UCSD-AML1 (cell line): ENCODE measurements around the gene AP1S2.
"Not testable (repeated sequence)": the region's sequence is repeated elsewhere in the genome, so short reads cannot be mapped to it uniquely, and the experiment has no call there.

Experiments used
- DNase-seq: peaks from one replicate; lab custom pipeline; 2025; ENCODE audit not compliant: unreplicated experiment; lab: John Stamatoyannopoulos, UW

Gene AP1S2

DNA sequence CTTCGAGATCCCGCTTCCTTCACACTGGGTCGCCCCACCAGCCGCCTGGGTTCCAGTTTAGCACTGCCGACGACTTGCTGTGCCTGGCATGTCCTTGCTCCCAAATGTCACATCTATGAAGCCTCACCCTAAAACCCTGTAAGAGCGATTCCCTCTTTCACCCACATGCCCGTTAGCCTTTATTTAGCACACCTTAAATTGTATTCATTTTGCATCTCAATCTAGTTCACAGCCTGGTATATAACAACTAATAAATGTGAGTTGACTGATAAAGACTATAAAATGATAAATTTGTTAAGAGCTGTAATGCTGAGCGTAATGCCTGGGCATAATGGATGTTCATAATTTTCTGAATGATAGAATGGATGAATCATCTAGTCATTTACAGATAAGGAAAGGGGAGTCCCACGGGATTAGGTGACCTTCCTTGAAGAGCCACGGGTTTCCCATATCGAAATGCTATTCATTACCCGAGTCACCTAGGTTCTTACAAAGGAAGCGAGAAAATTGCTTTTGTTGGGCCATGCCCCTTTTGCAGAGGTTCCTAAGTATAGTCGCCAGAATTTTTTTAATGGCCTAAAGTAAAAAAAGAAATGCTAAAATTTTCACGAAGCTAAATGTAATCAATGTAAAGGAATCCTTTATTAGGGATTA is 1.1 kb upstream of the AP1S2 start:
- no peak for DNase-seq

DNA sequence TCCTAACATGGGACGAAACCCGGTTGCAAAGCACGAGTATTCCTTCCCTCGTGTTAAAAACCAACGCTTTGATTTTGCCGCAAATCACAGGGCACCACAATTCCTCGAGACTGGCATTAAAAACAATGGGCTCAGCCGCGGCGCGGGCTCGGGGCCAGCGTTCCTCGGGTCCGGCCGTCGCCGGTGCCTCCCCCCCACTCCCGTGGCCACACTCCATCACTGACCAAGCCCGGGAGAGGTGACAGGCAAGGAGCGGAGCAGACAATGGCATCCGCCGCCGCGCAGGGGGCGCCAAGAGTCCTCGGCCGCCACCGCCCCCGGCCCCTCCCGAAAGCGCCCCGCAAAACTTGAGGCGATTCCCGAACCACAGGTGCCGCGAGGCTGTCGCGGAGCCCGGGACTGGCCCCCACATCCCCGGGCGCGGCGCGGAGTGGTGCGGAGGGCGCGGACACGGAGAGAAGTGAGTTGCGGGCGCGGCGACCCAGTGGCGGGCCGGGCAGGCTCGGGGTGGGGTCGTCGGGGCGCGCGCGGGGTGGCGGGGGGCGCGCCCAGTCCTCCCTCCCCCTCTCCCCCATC is 445 bp downstream of the AP1S2 start:
- peak; percentile 28 for DNase-seq

DNA sequence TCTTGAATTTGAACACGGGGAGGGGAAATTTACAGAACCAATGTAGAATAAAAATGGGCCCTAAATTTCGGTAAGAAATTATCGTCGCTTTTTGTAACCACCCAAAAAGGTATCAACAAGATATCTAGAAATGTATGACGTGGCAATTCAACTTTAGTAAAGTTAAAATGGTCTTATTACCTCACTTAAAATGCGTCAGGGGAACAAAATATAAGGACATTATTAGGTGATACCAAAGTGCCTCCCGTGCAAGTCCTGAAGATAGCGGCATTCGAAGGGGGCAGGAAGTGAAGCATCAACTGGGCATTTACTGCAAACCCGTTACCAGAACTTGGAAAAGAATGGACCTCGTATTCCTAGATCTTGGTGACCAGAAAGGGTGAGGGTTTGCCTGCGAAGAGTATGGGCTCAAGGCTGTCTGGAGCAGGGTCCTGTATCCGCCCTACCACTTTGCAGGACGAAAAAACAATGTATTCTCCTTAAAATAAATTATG is 980 bp downstream of the AP1S2 start:
- DNase-seq: no peak

DNA sequence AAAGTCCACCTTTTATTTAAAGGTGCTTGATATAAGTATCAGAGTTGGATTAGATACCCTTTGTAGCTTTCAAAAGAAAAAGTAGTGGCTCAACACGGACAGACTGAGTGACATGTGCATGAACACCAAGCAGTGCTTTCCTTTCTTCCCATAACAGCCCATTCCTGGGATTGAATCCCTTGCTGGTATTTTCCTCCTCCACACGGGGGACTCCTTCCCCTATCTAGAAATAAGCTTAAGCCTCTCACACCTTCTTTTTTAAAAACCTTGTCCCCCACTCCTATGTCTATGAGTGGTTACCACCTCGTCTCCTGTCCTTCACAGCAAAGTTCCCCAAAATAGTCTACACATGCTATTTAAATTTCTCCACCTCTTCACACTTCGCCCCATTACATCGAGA is 5.1 kb downstream of the AP1S2 start:
- DNase-seq: no peak

DNA sequence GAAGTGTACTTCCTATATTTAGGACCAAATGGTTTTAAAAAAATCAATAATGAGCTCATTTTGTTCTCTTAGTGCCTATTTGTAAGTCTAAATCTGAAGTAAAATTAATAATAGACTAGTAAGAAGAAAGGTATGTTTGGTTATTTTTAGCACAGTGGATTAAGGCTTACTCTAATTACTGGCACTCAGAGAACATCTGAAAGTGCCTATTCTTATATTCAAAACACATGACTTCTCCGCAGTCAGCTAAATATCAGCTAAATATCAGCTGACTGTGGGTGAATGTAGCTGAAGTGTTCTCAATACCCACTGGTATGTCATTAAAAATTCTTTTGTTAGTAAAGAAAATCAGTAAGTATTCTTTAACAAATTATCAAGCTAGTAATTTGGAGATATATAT is 6.0 kb downstream of the AP1S2 start:
- DNase-seq: no peak

DNA sequence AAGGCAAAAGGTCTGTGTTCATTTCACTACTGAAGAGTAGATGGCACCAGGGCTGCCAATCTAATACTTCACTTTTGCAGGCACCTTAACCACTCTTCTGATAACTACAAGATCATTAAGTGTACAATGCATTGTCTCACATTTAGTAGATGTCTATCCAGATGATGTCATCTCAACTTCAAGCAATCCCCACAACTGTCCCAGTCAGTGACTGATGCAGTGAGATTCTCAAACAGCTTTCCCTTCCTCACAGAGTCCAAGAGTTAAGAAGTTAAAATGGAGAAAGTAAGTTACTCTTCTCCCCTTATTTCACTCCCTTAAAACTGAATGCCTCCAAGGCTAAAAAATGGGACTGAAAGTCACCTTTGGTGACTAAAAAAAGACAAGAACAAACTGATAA is 10.7 kb downstream of the AP1S2 start:
- no peak for DNase-seq

DNA sequence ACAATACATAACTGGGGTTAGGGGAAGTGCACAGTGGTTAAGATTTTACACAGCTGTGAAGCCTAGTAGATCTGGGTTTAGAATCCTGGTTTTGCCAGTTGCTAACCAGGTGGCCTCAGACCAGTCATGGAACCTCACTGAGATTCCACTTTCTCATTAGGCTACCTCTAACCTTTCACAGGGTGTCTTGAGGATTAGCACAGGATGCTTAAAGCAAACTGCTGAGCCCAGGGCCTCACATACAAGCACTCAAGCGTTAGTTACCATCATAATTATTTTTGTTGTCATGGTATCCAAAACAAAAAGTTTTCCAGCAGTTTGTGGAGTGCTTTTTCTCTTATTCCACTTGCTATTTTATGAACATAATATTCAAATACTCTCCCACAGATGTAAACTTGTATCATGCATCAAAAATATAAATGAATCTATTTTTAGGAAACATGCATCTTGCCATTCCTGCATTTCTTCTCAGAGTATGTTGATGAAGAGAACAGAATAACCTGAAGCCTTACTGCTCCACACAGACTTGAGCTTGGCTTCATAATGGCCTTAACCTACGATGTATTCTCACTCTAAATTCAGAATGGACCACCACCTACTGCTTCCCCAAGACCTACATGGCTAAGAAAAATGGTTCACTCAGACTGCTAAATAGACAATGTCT is 12.6 kb downstream of the AP1S2 start:
- DNase-seq: no peak

DNA sequence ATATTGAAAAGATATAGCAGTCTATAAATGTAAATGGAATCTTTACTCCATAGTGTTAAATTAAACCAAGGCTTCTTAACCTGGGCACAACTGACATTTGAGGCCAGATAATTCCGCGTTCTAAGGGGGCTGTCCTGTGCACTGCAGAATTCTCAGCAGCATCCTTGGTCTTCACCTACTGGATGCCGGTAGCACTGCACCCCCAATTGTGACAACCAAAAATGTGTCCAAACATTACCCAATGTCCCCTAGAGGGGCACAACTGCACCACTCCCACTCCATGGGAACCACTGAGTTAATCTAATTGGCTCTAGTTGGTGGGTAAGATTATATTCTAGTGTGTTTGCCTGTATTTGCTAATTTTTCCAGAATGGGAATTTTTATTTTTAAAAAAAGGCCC is 16.6 kb downstream of the AP1S2 start:
- DNase-seq: no peak

DNA sequence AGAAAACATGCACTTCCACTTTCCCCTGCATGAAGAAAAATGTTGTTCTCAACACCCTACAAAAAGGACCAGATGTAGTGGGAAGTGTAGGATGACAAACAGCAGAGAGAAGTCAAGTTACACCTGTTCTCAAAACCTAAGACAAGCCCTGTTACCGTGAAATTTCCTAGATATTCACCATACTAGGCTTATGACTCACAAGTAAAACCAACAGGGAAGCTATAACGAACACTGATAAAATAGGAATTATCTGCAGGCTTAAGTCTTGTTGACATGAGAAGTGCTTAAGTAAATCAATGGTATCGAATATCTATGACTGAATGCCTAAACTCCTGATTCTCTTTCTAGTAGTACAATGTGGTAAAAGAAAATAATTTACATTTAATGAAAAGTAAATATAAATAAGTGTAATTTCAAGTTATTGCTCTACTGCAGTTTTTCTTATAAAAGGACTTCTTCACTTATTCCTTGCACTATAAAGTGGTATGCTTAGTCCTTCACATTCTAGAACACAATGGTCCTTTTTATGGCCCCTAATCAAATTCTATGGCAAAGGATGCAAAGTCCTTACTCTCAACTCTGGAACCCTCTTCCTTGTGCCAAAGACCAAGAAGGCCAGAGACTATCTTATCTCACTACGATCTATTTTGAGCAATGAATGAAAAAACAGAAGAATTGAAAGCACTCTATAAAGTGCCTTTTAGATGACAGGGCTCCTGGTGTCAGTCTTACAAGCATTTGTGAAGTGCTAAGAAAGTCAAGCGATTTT is 19.6 kb downstream of the AP1S2 start:
- DNase-seq: no peak

DNA sequence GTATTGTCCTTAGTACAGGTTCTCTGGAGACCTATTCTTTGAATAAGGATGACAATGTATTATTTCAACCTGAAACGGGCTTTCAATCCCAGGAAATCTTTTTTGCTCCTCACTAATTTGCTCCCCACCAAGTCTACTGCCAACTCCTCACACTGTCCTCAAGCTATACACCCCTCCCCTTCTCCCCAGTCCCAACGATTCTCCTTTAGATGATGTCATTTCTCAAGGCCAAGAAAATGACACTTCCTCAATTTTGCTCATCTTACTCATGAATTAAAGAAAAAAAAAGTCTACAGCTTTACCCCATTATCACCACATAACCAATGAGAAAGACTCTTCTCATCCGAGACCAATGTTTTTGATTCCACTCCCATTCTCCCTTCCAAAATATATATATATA is 20.6 kb downstream of the AP1S2 start:
- no peak for DNase-seq

DNA sequence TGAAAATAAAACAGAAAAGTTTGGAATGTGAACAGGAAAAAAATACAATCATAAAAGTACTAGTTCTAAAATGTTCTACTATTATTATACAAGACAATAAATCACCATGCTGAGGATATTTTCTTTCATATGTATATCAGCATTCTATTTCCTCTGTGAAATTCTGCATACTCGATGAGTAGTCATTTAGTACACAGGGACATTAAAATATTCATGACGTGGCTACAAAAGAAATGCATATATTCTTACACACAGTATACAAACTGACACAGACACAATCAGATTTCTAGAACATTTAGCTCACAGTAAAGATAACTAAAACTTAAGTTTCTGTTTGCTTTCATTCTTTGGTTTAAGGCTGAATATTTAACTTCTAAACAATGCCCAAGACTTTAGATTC is 23.3 kb downstream of the AP1S2 start:
- DNase-seq: not testable (repeated sequence)

DNA sequence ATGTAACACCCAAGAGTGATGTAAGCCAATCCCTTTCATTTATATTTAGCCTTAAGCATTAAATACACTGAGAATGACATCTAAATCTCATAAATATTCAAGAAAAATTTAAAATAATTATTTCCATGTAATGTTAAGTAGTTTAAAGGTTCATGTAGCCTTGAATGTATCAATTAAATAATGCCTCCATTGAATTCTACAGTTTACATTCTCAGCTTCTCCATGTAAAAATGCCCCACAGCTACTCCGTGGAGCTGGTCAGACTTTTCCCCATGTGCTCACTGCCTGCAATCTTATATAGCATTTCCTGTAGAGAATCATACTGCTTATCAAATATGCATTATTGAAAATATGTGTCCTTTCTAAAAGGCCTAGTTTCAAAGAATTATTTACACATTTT is 25.4 kb downstream of the AP1S2 start:
- no peak for DNase-seq

DNA sequence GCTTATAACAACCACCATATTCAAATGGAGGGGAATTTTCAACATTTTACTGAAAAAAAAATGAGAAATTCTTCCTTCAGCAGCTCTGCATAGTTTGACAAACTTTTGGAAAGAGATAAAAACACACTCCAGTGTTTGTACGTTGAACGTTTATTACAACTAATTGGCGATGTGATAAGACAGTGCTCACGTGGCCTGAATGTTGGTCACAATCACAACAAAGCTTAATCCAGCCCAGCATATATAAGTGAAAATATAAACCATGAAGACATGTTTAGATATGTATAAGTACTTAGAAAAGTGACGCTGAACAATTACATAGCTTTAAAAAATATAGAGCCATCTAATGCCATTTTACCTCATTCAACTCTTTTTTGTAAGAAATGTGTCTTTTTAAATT is 28.7 kb downstream of the AP1S2 start:
- no peak for DNase-seq

DNA sequence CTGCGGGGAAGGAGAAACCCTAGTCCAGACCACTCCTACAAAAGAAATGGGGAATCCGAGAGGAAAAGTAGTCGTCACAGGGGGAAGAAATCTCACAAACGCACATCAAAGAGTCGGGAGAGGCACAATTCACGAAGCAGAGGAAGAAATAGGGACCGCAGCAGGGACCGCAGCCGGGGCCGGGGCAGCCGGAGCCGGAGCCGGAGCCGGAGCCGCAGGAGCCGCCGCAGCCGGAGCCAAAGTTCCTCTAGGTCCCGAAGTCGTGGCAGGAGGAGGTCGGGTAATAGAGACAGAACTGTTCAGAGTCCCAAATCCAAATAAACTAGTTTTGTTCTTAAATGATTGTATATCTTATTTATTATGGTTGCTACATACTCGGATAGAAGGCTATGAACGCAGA is 31.7 kb downstream of the AP1S2 start:
- no peak for DNase-seq

DNA sequence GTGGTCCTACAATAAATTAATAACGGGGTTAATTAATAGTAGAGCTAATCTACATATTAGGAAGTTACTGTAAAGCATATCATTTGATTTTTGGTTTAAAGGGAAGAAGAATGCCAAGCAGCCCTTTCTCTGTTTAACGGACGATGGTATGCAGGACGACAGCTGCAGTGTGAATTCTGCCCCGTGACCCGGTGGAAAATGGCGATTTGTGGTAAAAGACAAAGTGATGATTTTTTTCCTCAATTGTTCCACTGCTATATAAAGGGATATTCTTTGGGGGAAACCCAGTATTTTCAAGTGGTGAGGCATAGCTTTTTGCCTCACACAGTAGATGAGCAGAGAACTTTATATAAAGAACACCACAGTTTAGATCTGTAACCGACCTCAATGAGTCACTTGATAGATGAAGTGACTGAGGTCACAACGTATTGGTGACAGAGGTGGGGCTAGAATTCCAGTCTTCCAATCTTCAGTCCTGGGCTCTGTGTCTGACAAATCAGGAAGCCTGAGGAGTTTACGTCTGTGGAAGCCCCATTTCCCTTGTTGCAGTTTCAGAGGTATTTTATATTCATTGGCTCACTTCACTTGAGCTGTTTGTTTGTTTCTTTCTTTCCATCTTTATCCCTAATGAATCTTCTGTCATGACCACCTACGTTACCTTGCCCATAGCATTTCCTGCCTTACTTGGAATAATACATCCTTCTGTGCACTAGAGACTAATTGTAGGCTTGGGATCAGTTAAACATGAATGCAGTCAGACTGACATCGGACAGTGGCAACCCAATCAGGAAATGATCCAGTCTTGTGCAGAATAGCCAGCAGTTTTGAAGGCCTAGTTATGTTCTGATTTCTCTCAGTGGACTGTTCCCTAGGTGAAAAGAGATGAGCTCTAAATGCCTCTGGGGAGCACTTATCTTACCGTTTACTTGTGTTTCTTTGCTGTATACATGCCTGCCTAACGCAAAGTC is 34.2 kb downstream of the AP1S2 start:
- no peak for DNase-seq

DNA sequence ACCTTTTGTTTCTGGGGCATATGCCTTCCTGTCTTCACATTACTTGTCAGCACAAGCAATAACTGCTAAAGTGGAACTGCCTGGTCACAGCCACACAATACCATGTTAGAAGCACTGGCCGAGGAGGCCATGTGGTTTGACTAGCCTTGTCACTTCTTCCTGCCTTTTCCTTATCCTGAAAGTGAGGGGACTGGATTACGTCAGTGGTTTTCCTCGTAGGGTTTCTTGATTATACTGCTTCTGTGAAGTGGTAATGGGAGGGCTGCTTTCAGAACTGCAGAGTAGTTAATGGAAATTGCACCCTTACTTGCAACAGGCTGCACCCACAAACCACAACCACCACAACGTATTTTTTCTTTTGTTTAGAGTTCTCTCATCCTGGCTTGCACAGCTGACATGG is 37.7 kb downstream of the AP1S2 start:
- peak; percentile 35 for DNase-seq

DNA sequence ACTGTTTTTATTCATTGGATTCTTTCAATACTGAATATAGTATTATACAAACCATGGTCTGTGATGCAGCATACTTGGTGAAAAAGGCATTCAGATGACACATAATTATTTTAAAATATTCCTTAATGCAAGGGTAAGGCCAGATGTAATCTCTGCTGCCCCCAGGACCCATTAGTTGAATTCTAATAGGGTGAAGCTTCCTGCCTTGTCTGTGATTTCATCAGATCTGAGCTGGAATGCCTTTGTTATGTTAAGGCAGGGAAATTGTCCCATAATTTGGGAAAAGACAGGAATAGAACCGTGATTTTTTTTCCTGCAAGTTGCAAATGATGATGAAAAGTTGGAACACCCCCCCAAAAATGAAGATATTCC is 38.2 kb downstream of the AP1S2 start:
- no peak for DNase-seq

DNA sequence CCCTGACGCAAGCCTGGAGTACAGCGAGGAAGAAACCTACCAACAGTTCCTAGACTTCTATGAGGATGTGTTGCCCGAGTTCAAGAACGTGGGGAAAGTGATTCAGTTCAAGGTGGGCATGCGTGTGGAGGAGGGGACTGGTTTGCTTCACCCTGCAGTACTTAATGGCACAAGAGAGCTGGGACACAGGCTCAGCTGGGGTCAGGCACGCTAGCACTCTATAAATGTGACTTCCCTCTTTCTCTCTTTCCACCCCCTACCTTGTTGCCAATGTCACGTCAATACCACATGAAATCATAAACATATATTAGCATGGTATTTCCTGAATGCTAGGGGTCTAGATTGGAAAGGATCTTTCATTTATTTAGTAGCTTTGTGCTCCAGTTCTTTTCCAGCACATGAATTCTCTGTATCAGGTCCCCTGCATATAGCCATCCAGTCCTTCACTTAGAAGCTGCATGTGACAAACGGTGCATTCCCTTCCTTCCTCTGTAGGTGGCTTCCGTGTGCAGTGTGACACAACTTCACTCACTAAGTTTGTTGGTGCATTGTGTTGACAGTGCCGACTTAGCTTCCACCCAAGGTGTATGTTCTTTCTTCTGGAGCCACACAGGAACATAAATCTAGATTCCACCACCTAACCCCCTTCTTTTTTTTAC is 38.7 kb downstream of the AP1S2 start:
- peak; percentile 15 for DNase-seq

DNA sequence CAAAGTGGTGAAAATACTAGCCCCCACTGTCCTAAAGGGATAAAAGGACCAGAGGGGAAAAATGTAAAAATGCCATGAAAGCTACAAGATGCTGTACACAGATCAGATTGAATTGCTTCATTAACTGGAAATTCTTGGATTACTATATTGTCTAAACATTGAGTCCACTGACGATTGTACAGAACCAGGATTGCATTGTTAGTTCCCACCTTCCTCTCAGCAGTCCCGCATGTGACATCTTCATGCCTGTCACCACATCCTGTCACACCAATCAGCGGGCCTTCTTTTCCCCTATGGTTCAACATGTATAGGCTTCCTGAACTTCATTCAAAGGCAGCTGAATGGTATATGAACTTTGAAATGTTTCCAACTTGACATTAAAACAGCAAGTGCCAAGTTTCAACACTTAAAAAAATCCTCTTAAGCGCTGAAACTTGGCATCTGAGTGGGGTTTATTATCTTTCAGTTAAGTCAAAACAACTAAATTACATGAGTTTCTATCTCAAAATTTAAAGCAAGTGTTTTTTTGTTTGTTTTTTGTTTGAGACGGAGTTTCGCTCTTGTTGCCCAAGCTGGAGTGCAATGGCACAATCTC is 39.7 kb downstream of the AP1S2 start:
- no peak for DNase-seq

DNA sequence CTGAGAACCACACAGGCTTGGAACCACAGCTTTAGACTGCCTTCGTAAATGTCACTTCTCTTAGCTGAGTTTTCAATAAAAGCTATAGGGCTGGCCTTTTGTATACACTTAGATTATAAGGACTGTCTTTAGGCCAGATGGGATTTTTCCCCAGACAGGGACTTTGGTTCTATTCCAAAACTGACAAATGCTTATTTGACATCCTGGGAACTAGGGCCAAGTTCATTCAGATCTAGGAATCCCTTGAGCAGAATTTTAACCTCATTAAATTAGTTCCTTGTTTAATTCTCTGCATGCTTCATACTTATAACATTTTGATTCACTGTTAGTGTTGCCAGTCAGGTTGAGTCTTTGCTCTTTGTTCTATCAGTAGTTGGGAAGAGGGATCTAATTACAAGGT is 41.2 kb downstream of the AP1S2 start:
- no peak for DNase-seq
